ENCODE results near the gene KRTAP1-4.

DNA sequence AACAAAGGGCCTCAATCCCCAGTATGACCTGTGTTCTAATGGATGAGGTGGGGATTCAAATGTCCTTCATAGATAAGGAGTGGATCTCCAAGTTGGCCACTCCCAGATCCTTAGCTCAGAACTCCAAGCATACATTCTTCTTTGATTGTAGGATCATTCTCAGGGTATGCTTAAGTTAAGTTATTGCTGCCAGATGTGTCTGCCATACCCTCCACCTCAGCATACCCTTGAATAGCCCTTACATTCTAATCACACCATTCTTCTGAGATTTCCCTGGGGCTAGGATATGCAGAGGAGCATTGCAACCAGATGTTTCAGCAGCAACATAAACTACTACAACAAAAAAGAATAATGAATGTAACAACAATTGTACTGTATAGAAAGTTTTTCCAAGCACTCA is 37.3 kb upstream of the KRTAP1-4 start:
- TF ChIP-seq, protein P1, sequence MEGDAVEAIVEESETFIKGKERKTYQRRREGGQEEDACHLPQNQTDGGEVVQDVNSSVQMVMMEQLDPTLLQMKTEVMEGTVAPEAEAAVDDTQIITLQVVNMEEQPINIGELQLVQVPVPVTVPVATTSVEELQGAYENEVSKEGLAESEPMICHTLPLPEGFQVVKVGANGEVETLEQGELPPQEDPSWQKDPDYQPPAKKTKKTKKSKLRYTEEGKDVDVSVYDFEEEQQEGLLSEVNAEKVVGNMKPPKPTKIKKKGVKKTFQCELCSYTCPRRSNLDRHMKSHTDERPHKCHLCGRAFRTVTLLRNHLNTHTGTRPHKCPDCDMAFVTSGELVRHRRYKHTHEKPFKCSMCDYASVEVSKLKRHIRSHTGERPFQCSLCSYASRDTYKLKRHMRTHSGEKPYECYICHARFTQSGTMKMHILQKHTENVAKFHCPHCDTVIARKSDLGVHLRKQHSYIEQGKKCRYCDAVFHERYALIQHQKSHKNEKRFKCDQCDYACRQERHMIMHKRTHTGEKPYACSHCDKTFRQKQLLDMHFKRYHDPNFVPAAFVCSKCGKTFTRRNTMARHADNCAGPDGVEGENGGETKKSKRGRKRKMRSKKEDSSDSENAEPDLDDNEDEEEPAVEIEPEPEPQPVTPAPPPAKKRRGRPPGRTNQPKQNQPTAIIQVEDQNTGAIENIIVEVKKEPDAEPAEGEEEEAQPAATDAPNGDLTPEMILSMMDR (IDR thresholded peaks at IDR 0.05) = no peak
- no peak for TF ChIP-seq ZFX (IDR thresholded peaks at IDR 0.05; ENCODE audit: borderline replicate concordance)

Measured in 22Rv1 (cell line).